Measurements from ENCODE around the gene CELF4. TPM values are rescaled to one million over a fixed set of nuclear protein-coding genes. Genes with fewer than 3 reads are reported as not detected.

Gene CELF4
- total RNA-seq, 1 donor from 2014 or later = 0.44 TPM

GRCh38 chr18:37289423-37289822 lies 276.2 kb downstream of the CELF4 start:
- no peak for TF ChIP-seq CTCF (IDR thresholded peaks at IDR 0.05; ENCODE audit: unreplicated experiment)
- no peak for DNase-seq (ENCODE audit: low spot score)

GRCh38 chr18:37287601-37288000 lies 278.0 kb downstream of the CELF4 start:
- DNase-seq (ENCODE audit: low spot score) = no peak
- Mint-ChIP-seq H3K9me3 (ENCODE audit: unreplicated experiment) (no peaks in the 10 kb centered on the region), H3K4me1 (ENCODE audit: unreplicated experiment) (no peaks in the 10 kb centered on the region), H3K4me3 (ENCODE audit: unreplicated experiment) (no peak overlapping the region), H3K27ac (ENCODE audit: unreplicated experiment) (no peak overlapping the region), H3K36me3 (ENCODE audit: low read depth, unreplicated experiment) (peaks cover 8% of the 10 kb centered on the region), H3K27me3 (ENCODE audit: unreplicated experiment) (peaks cover 15% of the 10 kb centered on the region)
- no peak for TF ChIP-seq CTCF (IDR thresholded peaks at IDR 0.05; ENCODE audit: unreplicated experiment)

More at GRCh38 chr18:37289423-37289822, 276.2 kb downstream of the CELF4 start:
- Mint-ChIP-seq H3K36me3 (ENCODE audit: low read depth, unreplicated experiment) (peaks cover 4% of the 10 kb centered on the region), H3K27me3 (ENCODE audit: unreplicated experiment) (peaks cover 9% of the 10 kb centered on the region), H3K9me3 (ENCODE audit: unreplicated experiment) (no peaks in the 10 kb centered on the region), H3K4me1 (ENCODE audit: unreplicated experiment) (no peaks in the 10 kb centered on the region), H3K27ac (ENCODE audit: unreplicated experiment) (no peak overlapping the region), H3K4me3 (ENCODE audit: unreplicated experiment) (no peak overlapping the region)

GRCh38 chr18:37286801-37287200 lies 278.8 kb downstream of the CELF4 start:
- no peak overlapping the region for H3K4me3 Mint-ChIP-seq (ENCODE audit: unreplicated experiment)
- peaks cover 14% of the 10 kb centered on the region for H3K27me3 Mint-ChIP-seq (ENCODE audit: unreplicated experiment)
- no peak for DNase-seq (ENCODE audit: low spot score)
- no peak overlapping the region for H3K27ac Mint-ChIP-seq (ENCODE audit: unreplicated experiment)
- TF ChIP-seq CTCF (IDR thresholded peaks at IDR 0.05; ENCODE audit: unreplicated experiment) = no peak
- peaks cover 8% of the 10 kb centered on the region for H3K36me3 Mint-ChIP-seq (ENCODE audit: low read depth, unreplicated experiment)
- H3K4me1 Mint-ChIP-seq (ENCODE audit: unreplicated experiment) = no peaks in the 10 kb centered on the region
- no peaks in the 10 kb centered on the region for H3K9me3 Mint-ChIP-seq (ENCODE audit: unreplicated experiment)

GRCh38 chr18:37285825-37286224 lies 279.8 kb downstream of the CELF4 start:
- H3K4me3 Mint-ChIP-seq (ENCODE audit: unreplicated experiment) = no peak overlapping the region
- no peaks in the 10 kb centered on the region for H3K4me1 Mint-ChIP-seq (ENCODE audit: unreplicated experiment)

GRCh38 chr18:37284260-37284659 lies 281.3 kb downstream of the CELF4 start:
- peaks cover 8% of the 10 kb centered on the region for H3K36me3 Mint-ChIP-seq (ENCODE audit: low read depth, unreplicated experiment)
- H3K27me3 Mint-ChIP-seq (ENCODE audit: unreplicated experiment) = peaks cover 14% of the 10 kb centered on the region
- no peak for TF ChIP-seq CTCF (IDR thresholded peaks at IDR 0.05; ENCODE audit: unreplicated experiment)
- no peak for DNase-seq (ENCODE audit: low spot score)
- no peak overlapping the region for H3K4me3 Mint-ChIP-seq (ENCODE audit: unreplicated experiment)
- no peak overlapping the region for H3K27ac Mint-ChIP-seq (ENCODE audit: unreplicated experiment)
- H3K4me1 Mint-ChIP-seq (ENCODE audit: unreplicated experiment) = no peaks in the 10 kb centered on the region
- H3K9me3 Mint-ChIP-seq (ENCODE audit: unreplicated experiment) = no peaks in the 10 kb centered on the region

More at GRCh38 chr18:37285825-37286224, 279.8 kb downstream of the CELF4 start:
- TF ChIP-seq CTCF (IDR thresholded peaks at IDR 0.05; ENCODE audit: unreplicated experiment) = no peak
- H3K27ac Mint-ChIP-seq (ENCODE audit: unreplicated experiment) = no peak overlapping the region
- peaks cover 14% of the 10 kb centered on the region for H3K27me3 Mint-ChIP-seq (ENCODE audit: unreplicated experiment)
- DNase-seq (ENCODE audit: low spot score) = no peak
- no peaks in the 10 kb centered on the region for H3K9me3 Mint-ChIP-seq (ENCODE audit: unreplicated experiment)
- H3K36me3 Mint-ChIP-seq (ENCODE audit: low read depth, unreplicated experiment) = peaks cover 8% of the 10 kb centered on the region

Measured in endothelial cell (in vitro differentiated cells).